DND-41 (cell line): ENCODE results near the gene PRRT1B.

Experiments
- ATAC-seq: fragments of 200-7000 bp; cut with Tn5 transposase; 3 replicates; pipeline ENCODE4 v1.9.1; 2021; ENCODE audit warnings: low read depth; ENCODE audit not compliant: insufficient read depth
- DNase-seq: peaks from one replicate; pipeline ENCODE4 v3.0.0-alpha.2; 2020
- H2AFZ ChIP-seq: 2 replicates; pipeline ENCODE4 v1.6.0; 2012; ENCODE audit warnings: low read depth, low read length
- H3K27ac ChIP-seq: 2 replicates; pipeline ENCODE4 v1.5.1; 2012; ENCODE audit warnings: low read length, inconsistent platforms
- H3K27me3 ChIP-seq: fragments of 200-600 bp; sonication (generic); 2 replicates; pipeline ENCODE4 v1.6.0; 2012; ENCODE audit warnings: low read length, mild to moderate bottlenecking, inconsistent platforms; ENCODE audit not compliant: insufficient read depth, poor library complexity
- H3K36me3 ChIP-seq: 2 replicates; pipeline ENCODE4 v1.5.1; 2012; ENCODE audit warnings: low read length, inconsistent platforms; ENCODE audit not compliant: insufficient read depth
- H3K4me1 ChIP-seq: 2 replicates; pipeline ENCODE4 v1.5.1; 2012; ENCODE audit warnings: mild to moderate bottlenecking, low read length; ENCODE audit not compliant: insufficient read depth
- H3K4me2 ChIP-seq: 2 replicates; pipeline ENCODE4 v1.6.0; 2012; ENCODE audit warnings: mild to moderate bottlenecking, moderate library complexity, low read length, inconsistent platforms; ENCODE audit not compliant: insufficient read depth
- H3K4me3 ChIP-seq, 2 experiments: fragments of 200-600 bp in 1 of 2; shearing (Covaris generic) in 1 of 2; 2 replicates each; pipeline ENCODE4 v1.5.1; 2012 to 2016; ENCODE audit warnings: inconsistent platforms in 2 of 2, low read length in 2 of 2, mild to moderate bottlenecking in 2 of 2, low read depth in 1 of 2, moderate library complexity in 1 of 2
- H3K79me2 ChIP-seq: 2 replicates; pipeline ENCODE4 v1.6.0; 2012; ENCODE audit warnings: low read length, inconsistent platforms; ENCODE audit not compliant: insufficient read depth
- H3K9ac ChIP-seq: 2 replicates; pipeline ENCODE4 v1.6.0; 2012; ENCODE audit warnings: low read depth, mild to moderate bottlenecking, inconsistent platforms, low read length, moderate library complexity
- H3K9me3 ChIP-seq: 2 replicates; pipeline ENCODE4 v1.5.1; 2012; ENCODE audit warnings: low read length, moderate library complexity, mild to moderate bottlenecking, inconsistent platforms; ENCODE audit not compliant: insufficient read depth, severe bottlenecking
- H4K20me1 ChIP-seq: 2 replicates; pipeline ENCODE4 v1.6.0; 2012; ENCODE audit warnings: low read length; ENCODE audit not compliant: insufficient read depth
- EZH2 ChIP-seq: IDR thresholded peaks from 3 replicates; pipeline ENCODE4 v1.6.1; 2012; ENCODE audit warnings: borderline replicate concordance, low read depth, mild to moderate bottlenecking, moderate library complexity, low read length, inconsistent platforms; ENCODE audit not compliant: severe bottlenecking
- TF ChIP-seq, protein P1 (sequence below): IDR thresholded peaks from 2 replicates; pipeline ENCODE4 v1.5.1; 2012; ENCODE audit warnings: borderline replicate concordance, low read length, moderate library complexity, mild to moderate bottlenecking; ENCODE audit not compliant: poor library complexity, severe bottlenecking; ENCODE audit errors: extremely low read depth

The PRRT1B gene

DNA sequence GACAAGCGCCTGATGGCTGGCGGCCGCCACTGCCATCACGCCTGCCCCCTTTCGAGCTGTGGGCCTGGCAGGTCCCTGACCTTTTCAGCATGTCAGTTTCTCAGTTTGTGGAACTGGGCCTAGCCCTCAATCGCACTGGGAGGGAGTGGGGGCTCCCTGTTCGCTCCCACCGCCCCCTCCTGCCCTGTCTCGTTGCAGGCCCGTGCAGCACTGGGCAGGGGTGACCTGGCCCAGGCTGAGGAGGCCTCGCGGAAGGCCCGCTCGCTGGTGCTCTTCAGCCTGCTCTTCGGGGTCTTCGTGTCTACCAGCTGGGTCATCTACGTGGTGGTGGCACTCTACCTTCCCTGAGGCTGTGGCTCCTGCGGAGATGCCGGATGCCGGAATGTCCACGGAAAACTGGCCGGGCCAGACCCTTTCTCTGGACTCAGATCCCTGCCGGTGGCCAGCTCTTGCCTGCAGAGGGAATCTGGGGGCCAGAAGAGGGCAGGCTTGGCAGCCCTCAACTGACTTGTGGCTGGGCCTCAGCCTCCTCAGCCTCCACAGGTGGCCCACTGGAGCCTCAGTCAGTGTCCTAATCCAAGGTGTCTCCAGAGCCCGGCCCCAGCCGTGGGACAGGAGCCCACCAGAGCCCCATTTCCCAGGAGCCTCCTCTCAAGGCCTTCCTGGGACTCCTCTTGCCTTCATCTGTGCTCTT lies 12.7 kb downstream of the PRRT1B start:
- H3K27me3 ChIP-seq: no peaks in the 10 kb centered on the region
- no peak overlapping the region for H3K27ac ChIP-seq
- H3K79me2 ChIP-seq: no peaks in the 10 kb centered on the region
- no peaks in the 10 kb centered on the region for H3K4me1 ChIP-seq
- TF ChIP-seq EZH2: no peak
- TF ChIP-seq, protein P1, sequence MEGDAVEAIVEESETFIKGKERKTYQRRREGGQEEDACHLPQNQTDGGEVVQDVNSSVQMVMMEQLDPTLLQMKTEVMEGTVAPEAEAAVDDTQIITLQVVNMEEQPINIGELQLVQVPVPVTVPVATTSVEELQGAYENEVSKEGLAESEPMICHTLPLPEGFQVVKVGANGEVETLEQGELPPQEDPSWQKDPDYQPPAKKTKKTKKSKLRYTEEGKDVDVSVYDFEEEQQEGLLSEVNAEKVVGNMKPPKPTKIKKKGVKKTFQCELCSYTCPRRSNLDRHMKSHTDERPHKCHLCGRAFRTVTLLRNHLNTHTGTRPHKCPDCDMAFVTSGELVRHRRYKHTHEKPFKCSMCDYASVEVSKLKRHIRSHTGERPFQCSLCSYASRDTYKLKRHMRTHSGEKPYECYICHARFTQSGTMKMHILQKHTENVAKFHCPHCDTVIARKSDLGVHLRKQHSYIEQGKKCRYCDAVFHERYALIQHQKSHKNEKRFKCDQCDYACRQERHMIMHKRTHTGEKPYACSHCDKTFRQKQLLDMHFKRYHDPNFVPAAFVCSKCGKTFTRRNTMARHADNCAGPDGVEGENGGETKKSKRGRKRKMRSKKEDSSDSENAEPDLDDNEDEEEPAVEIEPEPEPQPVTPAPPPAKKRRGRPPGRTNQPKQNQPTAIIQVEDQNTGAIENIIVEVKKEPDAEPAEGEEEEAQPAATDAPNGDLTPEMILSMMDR: no peak
- no peak for ATAC-seq
- no peak overlapping the region for H2AFZ ChIP-seq
- no peaks in the 10 kb centered on the region for H4K20me1 ChIP-seq
- no peaks in the 10 kb centered on the region for H3K36me3 ChIP-seq
- no peak overlapping the region for H3K4me2 ChIP-seq
- H3K9ac ChIP-seq: no peak overlapping the region
- no peak for DNase-seq
- no peak overlapping the region for H3K4me3 ChIP-seq
- H3K9me3 ChIP-seq: no peaks in the 10 kb centered on the region

DNA sequence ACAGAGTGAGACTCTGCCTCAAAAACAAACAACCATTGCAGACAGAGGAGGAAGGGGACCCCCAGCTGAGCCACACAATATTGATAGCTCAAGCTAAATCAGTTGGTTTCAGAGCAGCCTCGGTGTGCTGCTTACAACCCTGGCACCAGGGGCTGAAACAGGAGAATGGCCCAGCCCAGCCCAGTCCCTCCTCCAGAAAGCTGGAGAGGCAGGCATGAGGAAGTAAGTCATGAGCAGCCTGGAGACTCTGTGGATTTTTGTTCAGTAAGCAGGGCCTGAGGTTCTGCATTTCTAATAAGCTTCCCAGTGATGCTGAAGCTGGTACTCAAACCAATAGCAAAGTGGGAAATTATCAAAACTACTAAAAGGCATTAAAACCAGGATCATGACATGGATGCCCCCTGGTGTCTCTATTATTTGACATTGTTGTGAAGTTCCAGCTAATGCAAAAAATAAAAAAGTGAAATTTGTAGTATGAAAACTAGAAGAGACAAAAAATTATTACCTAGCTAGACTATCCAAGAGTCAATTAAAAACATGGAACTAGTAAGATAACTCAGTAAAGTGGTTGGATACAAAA lies 14.2 kb downstream of the PRRT1B start:
- TF ChIP-seq EZH2: no peak
- TF ChIP-seq, protein P1: peak; percentile 11
- no peaks in the 10 kb centered on the region for H3K9me3 ChIP-seq
- H3K27ac ChIP-seq: no peak overlapping the region
- no peak overlapping the region for H3K4me3 ChIP-seq
- no peaks in the 10 kb centered on the region for H4K20me1 ChIP-seq
- no peak overlapping the region for H3K9ac ChIP-seq
- H3K79me2 ChIP-seq: no peaks in the 10 kb centered on the region
- ATAC-seq (no peak), DNase-seq (no peak)
- no peaks in the 10 kb centered on the region for H3K36me3 ChIP-seq
- H3K27me3 ChIP-seq: no peaks in the 10 kb centered on the region
- H3K4me2 ChIP-seq: no peak overlapping the region
- H3K4me1 ChIP-seq: no peaks in the 10 kb centered on the region
- H2AFZ ChIP-seq: no peak overlapping the region

DNA sequence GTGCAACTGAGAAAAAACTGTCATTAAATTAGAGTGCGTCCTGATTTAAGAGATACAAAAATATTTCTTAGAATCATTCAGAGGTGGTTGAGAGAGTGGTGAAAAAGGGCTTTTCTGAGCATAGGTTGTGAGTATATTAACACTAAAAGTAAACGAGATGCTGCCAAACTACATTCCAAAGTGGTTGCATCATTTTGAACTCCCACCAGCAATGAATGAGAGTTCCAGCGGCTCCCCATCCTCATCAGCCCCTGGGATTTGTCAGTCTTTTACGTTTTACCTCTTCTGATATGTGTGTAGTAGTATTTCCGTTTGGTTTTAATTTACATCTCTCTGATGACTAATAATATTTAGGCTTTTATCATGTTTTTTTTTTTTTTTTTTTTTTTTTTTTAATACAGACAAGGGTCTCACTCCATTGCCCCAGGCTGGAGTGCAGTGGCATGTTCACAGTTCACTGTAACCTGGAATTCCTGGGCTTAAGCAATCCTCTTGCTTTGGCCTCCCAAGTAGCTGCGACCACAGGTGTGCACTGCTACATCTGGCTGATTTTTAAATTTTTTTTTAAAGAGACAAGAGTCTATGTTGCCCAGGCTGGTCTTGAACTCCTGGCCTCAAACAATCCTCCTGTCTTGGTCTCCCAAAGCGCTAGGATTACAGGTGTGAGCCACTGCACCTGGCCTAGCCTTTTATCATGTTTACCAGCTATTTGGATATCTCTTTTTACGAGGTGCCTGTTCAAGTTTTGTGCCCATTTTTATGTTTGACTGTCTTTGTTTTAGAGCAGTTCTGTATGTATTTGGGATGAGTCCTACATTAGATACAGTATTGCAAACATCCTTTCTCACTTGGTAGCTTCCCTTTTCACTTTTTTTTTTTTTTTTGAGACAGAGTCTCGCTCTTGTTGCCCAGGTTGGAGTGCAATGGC lies 17.0 kb downstream of the PRRT1B start:
- no peak for ATAC-seq
- no peak for TF ChIP-seq EZH2
- TF ChIP-seq, protein P1: no peak
- H3K4me3 ChIP-seq: no peak overlapping the region
- no peak overlapping the region for H3K27ac ChIP-seq
- no peaks in the 10 kb centered on the region for H3K79me2 ChIP-seq
- no peaks in the 10 kb centered on the region for H4K20me1 ChIP-seq
- no peak overlapping the region for H3K4me2 ChIP-seq
- H3K9me3 ChIP-seq: no peaks in the 10 kb centered on the region
- H2AFZ ChIP-seq: no peak overlapping the region
- no peaks in the 10 kb centered on the region for H3K4me1 ChIP-seq
- H3K9ac ChIP-seq: no peak overlapping the region
- DNase-seq: no peak
- H3K36me3 ChIP-seq: no peaks in the 10 kb centered on the region
- H3K27me3 ChIP-seq: no peaks in the 10 kb centered on the region
